Stimulated activated CD4-positive, alpha-beta T cell treated with anti-CD3 and anti-CD28 coated beads, Interleukin-12 subunit alpha, Interleukin-12 subunit beta, amount 100 ng/mL, for 24 hours (primary cell): ENCODE results near the gene ACTA1.
"Not testable (repeated sequence)": the region's sequence is repeated elsewhere in the genome, so short reads cannot be mapped to it uniquely, and the experiment has no call there.

Source experiments
- DNase-seq, 2 experiments: peaks; one replicate each; pipeline ENCODE4 v3.0.0-alpha.2; 2020; ENCODE audit warnings: low read depth in 2 of 2

Gene ACTA1

DNA sequence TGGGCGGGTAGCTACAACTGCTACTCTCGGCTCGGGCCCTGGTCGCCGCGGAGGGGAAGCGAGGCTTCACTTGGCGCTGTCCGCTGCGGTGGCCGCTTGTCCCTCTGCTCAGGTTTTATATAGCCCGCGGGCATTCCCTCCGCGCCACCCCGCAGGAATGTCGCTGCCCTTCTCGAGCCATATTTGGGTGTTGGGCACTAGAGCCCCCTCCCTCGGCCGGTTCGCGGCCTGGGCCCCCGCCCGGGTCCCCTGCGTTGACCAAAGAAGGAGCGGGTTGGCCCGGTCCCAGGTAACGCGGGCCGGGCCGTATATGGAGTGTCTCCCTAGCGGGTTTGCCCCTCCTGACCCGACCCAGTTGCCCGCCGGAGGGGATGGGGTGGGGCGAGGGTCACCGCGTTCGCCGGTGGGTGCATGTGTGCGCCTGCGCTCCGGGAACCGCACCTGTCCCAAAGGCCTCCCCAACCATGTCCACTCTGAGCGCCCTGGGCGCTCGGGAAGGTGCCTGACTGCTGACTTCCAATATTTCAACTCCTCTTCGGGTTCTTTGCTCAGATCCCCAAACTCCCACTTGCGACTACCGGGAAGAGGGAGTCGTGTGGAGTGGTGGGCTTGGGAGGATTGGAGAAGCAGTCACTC is at the start of gene ACTA1:
TSS of gene ACTA1 (minus strand) at position 90 of the 636 bp plus-strand sequence. CDS start 979 bp downstream, outside the sequence.
- DNase-seq: no peak

GRCh38 chr1:229482511-229482910 is 48.6 kb upstream of the ACTA1 start:
- DNase-seq: no peak

DNA sequence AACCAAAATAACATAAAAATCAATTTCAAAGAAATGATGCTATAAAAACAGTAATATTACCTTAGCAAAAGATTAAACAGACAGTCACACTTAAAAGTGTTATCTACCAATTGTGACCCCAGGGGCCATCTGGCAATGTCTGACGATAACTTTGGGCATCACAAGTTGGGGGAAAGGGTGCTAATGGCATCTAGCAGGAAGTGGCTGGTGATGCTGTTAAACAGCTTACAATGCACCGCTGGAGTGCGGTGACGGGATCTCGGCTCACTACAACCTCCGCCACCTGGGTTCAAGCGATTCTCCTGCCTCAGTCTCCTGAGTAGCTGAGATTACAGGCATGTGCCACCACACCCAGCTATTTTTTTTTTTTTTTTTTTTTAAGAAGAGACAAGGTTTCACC is 46.6 kb upstream of the ACTA1 start:
- DNase-seq: no peak

- DNase-seq: no peak
These were observed 45.9 kb upstream of the ACTA1 start for GRCh38 chr1:229479660-229480399.

DNA sequence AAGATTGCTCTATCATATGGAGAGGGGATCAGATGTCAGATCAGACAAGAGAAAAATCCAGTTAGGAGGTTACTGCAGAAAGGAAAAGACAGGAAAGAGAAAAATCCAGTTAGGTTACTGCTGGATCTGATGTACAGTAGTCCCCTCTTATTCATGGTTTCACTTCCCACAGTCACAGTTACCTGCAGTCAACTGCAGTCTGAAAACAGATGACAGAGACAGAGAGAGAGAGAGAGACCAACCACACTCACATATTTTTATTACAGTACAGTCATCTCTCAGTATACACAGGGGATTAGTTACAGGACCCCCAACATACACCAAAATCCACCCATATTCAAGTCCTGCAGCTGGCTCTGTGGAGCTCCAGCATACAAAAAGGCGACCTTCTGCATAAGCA is 45.0 kb upstream of the ACTA1 start:
- DNase-seq: no peak

GRCh38 chr1:229475859-229476258 is 42.0 kb upstream of the ACTA1 start:
- DNase-seq: not testable (repeated sequence)

GRCh38 chr1:229474509-229474908 is 40.6 kb upstream of the ACTA1 start:
- no peak for DNase-seq

GRCh38 chr1:229471175-229471574 is 37.3 kb upstream of the ACTA1 start:
- no peak for DNase-seq

GRCh38 chr1:229470406-229471043 is 36.6 kb upstream of the ACTA1 start:
- DNase-seq: no peak

DNA sequence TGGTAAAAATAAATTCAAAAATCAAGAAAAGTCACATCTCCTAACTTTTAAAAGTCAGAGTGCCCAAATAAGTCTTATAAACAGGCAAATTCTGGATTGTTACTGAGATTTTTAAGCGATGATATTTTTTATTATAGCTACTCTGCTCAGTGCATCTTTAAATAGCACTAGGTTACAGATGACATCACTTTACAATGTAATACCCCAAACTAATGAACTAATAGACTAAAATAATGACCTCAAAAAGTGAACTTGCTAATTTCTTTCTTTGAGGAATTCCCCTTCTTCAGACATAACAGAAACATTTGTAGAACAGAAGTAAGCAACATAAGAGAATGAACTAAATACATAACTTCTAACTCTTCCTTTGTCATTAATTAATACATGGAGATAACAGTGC is 33.0 kb upstream of the ACTA1 start:
- no peak for DNase-seq

- no peak for DNase-seq
These were observed 30.8 kb upstream of the ACTA1 start for GRCh38 chr1:229464672-229465071.

DNA sequence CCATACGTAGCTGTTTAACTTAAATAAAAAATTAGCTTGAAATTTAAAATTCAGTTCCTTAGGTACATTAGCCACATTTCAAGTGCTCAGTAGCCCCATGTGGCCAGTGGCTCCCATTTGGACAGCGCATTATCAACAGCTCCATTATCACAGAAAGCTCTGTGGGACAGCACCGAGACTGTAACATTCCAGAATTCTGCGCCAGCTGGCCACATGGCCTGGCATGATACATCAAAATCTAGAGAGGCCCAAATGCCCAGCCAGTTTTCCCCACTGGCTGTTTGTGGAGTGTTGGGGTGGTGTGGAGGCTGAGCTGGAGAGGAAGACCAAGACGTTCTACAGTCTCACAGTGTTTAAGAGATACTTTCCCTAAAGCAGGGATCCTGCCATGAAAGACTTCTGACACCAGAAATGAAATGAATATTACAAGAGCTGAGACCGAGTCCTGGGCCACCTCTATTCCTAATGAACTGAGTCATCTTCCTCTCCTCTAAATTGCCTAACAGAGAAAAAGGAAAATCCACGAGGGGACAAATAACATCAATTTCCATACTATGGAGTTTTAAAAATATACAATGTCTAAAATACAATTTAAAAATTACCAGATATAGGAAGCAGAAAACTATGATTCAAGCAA is 27.3 kb upstream of the ACTA1 start:
- no peak for DNase-seq

- DNase-seq: no peak
These were observed 25.9 kb upstream of the ACTA1 start for GRCh38 chr1:229459815-229460214.

DNA sequence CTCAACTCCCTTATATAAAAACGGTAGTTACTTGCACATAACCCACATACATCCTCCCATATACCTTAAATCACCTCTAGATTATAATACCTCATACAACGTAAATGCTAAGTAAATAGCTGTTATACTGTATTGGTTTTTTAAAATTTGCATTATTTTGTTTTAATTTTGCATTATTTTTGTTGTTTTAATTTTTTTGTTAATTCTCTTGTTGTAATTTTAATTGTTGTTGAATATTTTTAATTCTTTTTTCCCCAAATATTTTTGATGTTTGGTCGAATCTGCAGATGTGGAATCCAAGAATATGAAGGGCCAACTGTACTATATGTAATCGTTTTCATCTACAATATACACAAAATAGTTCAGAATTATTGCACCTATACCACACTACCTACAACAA is 23.5 kb upstream of the ACTA1 start:
- no peak for DNase-seq

DNA sequence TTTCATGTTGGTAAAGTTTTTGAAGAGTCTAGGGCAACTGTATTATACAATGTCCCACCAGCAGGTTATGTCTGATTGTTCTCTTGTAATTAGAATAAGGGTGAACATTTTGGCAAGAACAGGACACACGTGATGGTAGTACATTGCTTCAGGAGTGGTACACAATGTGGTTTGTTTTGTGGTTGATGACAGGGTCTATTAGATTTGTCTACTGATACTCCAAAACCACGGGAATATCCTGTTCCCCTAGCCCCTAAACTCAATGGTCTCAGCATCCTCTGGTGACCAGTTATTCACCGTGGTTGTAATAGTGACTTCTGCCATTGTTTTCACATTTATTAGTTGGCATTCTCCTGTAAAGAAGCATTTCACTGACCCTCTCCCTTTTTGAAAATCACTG is 22.1 kb upstream of the ACTA1 start:
- no peak for DNase-seq

GRCh38 chr1:229454056-229454455 is 20.2 kb upstream of the ACTA1 start:
- DNase-seq: no peak

DNA sequence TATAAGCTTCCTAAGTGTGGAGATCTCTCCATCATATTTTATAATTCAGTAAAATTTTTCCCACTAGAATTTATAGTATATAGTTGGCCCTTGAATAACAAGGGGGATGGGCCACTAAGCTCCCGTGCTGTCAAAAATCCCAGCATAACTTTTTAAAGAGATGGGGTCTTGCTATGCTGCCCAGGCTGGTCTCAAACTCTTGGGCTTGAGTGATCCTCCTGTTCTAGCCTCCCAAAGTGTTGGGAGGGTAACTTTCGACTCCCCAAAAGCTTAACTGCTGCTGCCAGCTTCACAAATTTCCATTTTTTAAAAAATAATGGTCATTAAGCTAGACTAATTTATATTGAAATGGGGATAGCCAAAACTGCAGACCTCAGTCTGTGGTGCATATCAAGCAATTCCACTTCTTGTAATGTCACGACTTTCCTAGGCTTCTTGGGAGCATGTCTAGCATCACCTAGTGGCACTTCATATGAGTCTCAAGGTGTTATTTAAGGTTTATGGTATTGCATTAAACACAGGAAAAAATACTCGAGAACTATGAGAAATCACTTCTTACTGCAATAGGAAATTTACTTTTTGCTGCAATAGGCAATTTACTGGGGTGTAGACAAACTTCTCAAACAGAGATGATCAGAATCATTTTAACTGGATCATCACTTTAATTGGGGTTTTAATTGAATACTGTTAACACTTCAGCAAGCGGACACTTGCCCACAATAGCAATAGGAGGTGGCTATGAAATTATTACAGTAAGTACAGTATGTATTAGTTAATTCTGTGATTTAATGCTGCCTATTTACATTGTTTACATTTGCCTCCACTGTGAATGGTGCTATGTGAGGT is 19.3 kb upstream of the ACTA1 start:
- DNase-seq: no peak

DNA sequence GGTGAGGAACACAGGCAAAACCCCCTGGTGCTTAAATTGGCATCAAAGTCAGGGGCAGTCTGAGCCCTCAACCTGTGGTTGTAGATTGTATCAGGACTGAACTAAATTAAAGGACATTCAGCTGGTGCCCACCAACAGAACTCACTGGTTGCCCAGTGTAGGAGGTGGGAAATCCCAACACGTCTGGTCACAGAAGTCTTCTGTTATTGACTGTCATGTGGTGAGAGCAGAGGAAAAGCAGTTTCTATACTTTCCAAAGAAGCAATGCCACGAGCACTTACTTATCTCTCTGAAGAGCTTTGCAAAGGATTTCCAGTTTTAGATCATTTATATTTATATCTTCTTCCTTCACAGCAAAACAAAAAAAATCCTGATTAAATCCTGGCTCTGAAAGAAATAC is 15.0 kb upstream of the ACTA1 start:
- DNase-seq: no peak

DNA sequence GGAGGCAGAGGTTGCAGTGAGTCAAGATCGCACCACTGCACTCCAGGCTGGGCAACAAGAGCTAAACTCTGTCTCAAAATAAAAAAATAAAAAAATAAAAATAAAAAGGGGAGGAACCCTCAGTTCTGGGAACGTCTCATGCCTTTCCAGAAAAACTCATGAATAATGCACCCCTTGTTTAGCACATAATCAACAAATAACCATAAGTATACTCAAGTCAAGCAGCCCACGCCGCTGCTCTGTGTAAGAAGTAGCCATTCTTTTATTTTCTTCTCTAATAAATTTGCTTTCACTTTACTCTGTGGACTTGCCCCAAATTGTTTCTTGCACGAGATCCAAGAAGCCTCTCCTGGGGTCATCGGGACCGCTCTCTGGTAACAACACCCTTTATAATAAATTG is 14.5 kb upstream of the ACTA1 start:
- no peak for DNase-seq

- DNase-seq: no peak
These were observed 13.9 kb upstream of the ACTA1 start for GRCh38 chr1:229447809-229448252.

DNA sequence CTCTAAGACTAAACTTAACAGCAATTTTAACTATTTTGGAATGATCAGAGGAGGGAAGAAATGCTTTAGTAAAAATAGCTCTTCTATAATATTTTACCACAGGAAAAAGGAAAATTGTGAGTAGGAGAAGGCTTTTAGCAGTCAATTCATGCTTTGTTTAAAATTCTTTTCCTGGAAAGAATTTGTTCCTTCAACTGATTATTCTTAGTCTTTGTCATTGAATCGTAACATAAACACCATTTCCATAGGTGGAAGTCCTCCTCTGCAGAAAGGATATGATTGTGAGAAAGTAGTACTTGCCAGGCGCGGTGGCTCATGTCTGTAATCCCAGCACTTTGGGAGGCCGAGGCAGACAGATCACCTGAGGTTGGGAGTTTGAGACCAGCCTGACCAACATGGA is 11.9 kb upstream of the ACTA1 start:
- DNase-seq: no peak
